Activated B cell treated with CpG ODN at 0.5 μM for 24 hours (primary cell): ENCODE results near the gene ASTN1. TPM values are rescaled to one million over a fixed set of nuclear protein-coding genes. Genes with fewer than 3 reads are reported as not detected.

Experiments used
- ATAC-seq: fragments of 200-7000 bp; cut with Tn5 transposase; one replicate; pipeline ENCODE4 v1.10.0; 2021; ENCODE audit warnings: low read depth, mild to moderate bottlenecking, moderate library complexity
- CTCF ChIA-PET: fragments of 350-600 bp; sonication (Branson Sonifier 250); formaldehyde crosslinking; loops from one replicate; lab custom pipeline; 2021; ENCODE audit warnings: antibody characterized with exemption; lab: Charles Lee
- POLR2A ChIA-PET: fragments of 350-600 bp; sonication (Branson Sonifier 250); formaldehyde crosslinking; loops from one replicate; lab custom pipeline; 2021; ENCODE audit warnings: antibody characterized with exemption; lab: Charles Lee
- DNase-seq: peaks from one replicate; pipeline ENCODE4 v3.0.0; 2022
- H3K27ac Mint-ChIP-seq: one replicate; pipeline ENCODE4 v1.8.0; 2020; ENCODE audit warnings: mixed read lengths
- H3K27me3 Mint-ChIP-seq: one replicate; pipeline ENCODE4 v1.8.0; 2021; ENCODE audit warnings: mixed read lengths
- H3K36me3 Mint-ChIP-seq: one replicate; pipeline ENCODE4 v1.8.0; 2021; ENCODE audit warnings: low read depth, mixed read lengths
- H3K4me1 Mint-ChIP-seq: one replicate; pipeline ENCODE4 v1.8.0; 2021; ENCODE audit warnings: mixed read lengths
- H3K4me3 Mint-ChIP-seq: one replicate; pipeline ENCODE4 v1.8.0; 2020; ENCODE audit warnings: mild to moderate bottlenecking, mixed read lengths
- H3K9me3 Mint-ChIP-seq: one replicate; pipeline ENCODE4 v1.8.0; 2020; ENCODE audit warnings: mixed read lengths
- CTCF ChIP-seq: fragments of 200-600 bp; IDR thresholded peaks from one replicate; pipeline ENCODE4 v1.8.0; 2022; ENCODE audit warnings: antibody characterized with exemption, mild to moderate bottlenecking
- intact Hi-C: fragments of 100-400 bp; cut with micrococcal nuclease; formaldehyde crosslinking; loops from one replicate; pipeline ENCODE4 v1.15.1; 2024
- total RNA-seq: library from RNA; stranded (reverse); gene quantifications from 2 replicates; pipeline ENCODE4 v1.2.3, GENCODE V29; 2022

The ASTN1 gene
- total RNA-seq, 1 donor from 2014 or later = not detected

GRCh38 chr1:176961678-176962077 lies 202.8 kb downstream of the ASTN1 start:
- no peak overlapping the region for H3K4me3 Mint-ChIP-seq
- DNase-seq (no peak), ATAC-seq (no peak)
- CTCF ChIA-PET = no interaction called here
- H3K9me3 Mint-ChIP-seq = no peaks in the 10 kb centered on the region
- H3K4me1 Mint-ChIP-seq = peaks cover 3% of the 10 kb centered on the region
- intact Hi-C loops = no loop called here
- TF ChIP-seq CTCF = no peak
- H3K27me3 Mint-ChIP-seq = peaks cover 1% of the 10 kb centered on the region
- H3K36me3 Mint-ChIP-seq = no peaks in the 10 kb centered on the region
- POLR2A ChIA-PET = no interaction called here
- H3K27ac Mint-ChIP-seq = no peak overlapping the region

- H3K36me3 Mint-ChIP-seq = no peaks in the 10 kb centered on the region
- H3K4me3 Mint-ChIP-seq = no peak overlapping the region
- TF ChIP-seq CTCF = no peak
- no peaks in the 10 kb centered on the region for H3K4me1 Mint-ChIP-seq
- peaks cover 7% of the 10 kb centered on the region for H3K27me3 Mint-ChIP-seq
- DNase-seq (no peak), ATAC-seq (no peak)
- H3K9me3 Mint-ChIP-seq = no peaks in the 10 kb centered on the region
- no peak overlapping the region for H3K27ac Mint-ChIP-seq
- ChIA-PET CTCF (no interaction called here), POLR2A (no interaction called here)
- intact Hi-C loops = no loop called here
Observed at GRCh38 chr1:176959191-176959820, 205.2 kb downstream of the ASTN1 start.

- Mint-ChIP-seq H3K9me3 (no peaks in the 10 kb centered on the region), H3K4me3 (no peak overlapping the region), H3K27ac (no peak overlapping the region), H3K36me3 (no peaks in the 10 kb centered on the region), H3K27me3 (peaks cover 7% of the 10 kb centered on the region), H3K4me1 (no peaks in the 10 kb centered on the region)
- CTCF ChIA-PET = no interaction called here
- ATAC-seq (no peak), DNase-seq (no peak)
- POLR2A ChIA-PET = no interaction called here
- intact Hi-C loops = no loop called here
- no peak for TF ChIP-seq CTCF
Observed at GRCh38 chr1:176957603-176958002, 206.9 kb downstream of the ASTN1 start.

- CTCF ChIA-PET = no interaction called here
Observed at GRCh38 chr1:176954242-176954641, 210.3 kb downstream of the ASTN1 start.

More at GRCh38 chr1:176954242-176954641, 210.3 kb downstream of the ASTN1 start:
- Mint-ChIP-seq H3K36me3 (no peaks in the 10 kb centered on the region), H3K27me3 (peaks cover 10% of the 10 kb centered on the region), H3K4me3 (no peak overlapping the region), H3K27ac (no peak overlapping the region), H3K9me3 (no peaks in the 10 kb centered on the region), H3K4me1 (no peaks in the 10 kb centered on the region)
- POLR2A ChIA-PET = no interaction called here
- intact Hi-C loops = no loop called here
- no peak for ATAC-seq
- no peak for DNase-seq
- no peak for TF ChIP-seq CTCF
